Measurements from ENCODE around the gene TFAP2A.

TFAP2A gene

GRCh38 chr6:10426781-10427279 lies 12.0 kb upstream of the TFAP2A start:
- DNase-seq (ENCODE audit: low read depth in 2 of 2, low spot score in 1 of 2) = no peak

- DNase-seq (ENCODE audit: low read depth in 2 of 2, low spot score in 1 of 2) = no peak
These were observed 11.3 kb upstream of the TFAP2A start for GRCh38 chr6:10425975-10426780.

- no peak for DNase-seq (ENCODE audit: low read depth in 2 of 2, low spot score in 1 of 2)
These were observed 10.5 kb upstream of the TFAP2A start for GRCh38 chr6:10425176-10425974.

GRCh38 chr6:10424040-10424439 lies 9.2 kb upstream of the TFAP2A start:
- DNase-seq (ENCODE audit: low read depth in 2 of 2, low spot score in 1 of 2) = no peak

- no peak for DNase-seq (ENCODE audit: low read depth in 2 of 2, low spot score in 1 of 2)
These were observed 7.8 kb upstream of the TFAP2A start for GRCh38 chr6:10422737-10423034.

- DNase-seq (ENCODE audit: low read depth in 2 of 2, low spot score in 1 of 2) = no peak
These were observed 7.3 kb upstream of the TFAP2A start for GRCh38 chr6:10421921-10422736.

- no peak for DNase-seq (ENCODE audit: low read depth in 2 of 2, low spot score in 1 of 2)
These were observed 6.5 kb upstream of the TFAP2A start for GRCh38 chr6:10421158-10421920.

- no peak for DNase-seq (ENCODE audit: low read depth in 2 of 2, low spot score in 1 of 2)
These were observed 5.8 kb upstream of the TFAP2A start for GRCh38 chr6:10420546-10421157.

- DNase-seq (ENCODE audit: low read depth in 2 of 2, low spot score in 1 of 2) = no peak
These were observed 5.1 kb upstream of the TFAP2A start for GRCh38 chr6:10419749-10420545.

- DNase-seq (ENCODE audit: low read depth in 2 of 2, low spot score in 1 of 2) = no peak
These were observed 4.2 kb upstream of the TFAP2A start for GRCh38 chr6:10418862-10419748.

GRCh38 chr6:10418361-10418861 lies 3.5 kb upstream of the TFAP2A start:
- no peak for DNase-seq (ENCODE audit: low read depth in 2 of 2, low spot score in 1 of 2)

- DNase-seq (ENCODE audit: low read depth in 2 of 2, low spot score in 1 of 2) = no peak
These were observed 2.8 kb upstream of the TFAP2A start for GRCh38 chr6:10417681-10418104.

GRCh38 chr6:10416863-10417641 lies 2.2 kb upstream of the TFAP2A start:
- no peak for DNase-seq (ENCODE audit: low read depth in 2 of 2, low spot score in 1 of 2)

- DNase-seq (ENCODE audit: low read depth in 2 of 2, low spot score in 1 of 2) = no peak
These were observed 1.6 kb upstream of the TFAP2A start for GRCh38 chr6:10416516-10416862.

GRCh38 chr6:10415617-10416480 lies 975 bp upstream of the TFAP2A start:
- DNase-seq (ENCODE audit: low read depth in 2 of 2, low spot score in 1 of 2) = no peak

- DNase-seq (ENCODE audit: low read depth in 2 of 2, low spot score in 1 of 2) = no peak
These were observed 780 bp downstream of the TFAP2A start for GRCh38 chr6:10413850-10414738.
